Measurements from ENCODE around the gene LIN7A.

The LIN7A gene, protein sequence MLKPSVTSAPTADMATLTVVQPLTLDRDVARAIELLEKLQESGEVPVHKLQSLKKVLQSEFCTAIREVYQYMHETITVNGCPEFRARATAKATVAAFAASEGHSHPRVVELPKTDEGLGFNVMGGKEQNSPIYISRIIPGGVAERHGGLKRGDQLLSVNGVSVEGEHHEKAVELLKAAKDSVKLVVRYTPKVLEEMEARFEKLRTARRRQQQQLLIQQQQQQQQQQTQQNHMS

GRCh38 chr12:80937391-80938238, at the start of gene LIN7A:
TSS of gene LIN7A (minus strand) at chr12:80937934. CDS start at chr12:80937722, 212 bp downstream.
- peak; percentile 61 for FAIRE-seq
- no peak for DNase-seq (ENCODE audit: insufficient read length, low spot score)

GRCh38 chr12:80986224-80986623, 48.5 kb upstream of the LIN7A start:
- DNase-seq (ENCODE audit: insufficient read length, low spot score) (no peak), FAIRE-seq (no peak)

DNA sequence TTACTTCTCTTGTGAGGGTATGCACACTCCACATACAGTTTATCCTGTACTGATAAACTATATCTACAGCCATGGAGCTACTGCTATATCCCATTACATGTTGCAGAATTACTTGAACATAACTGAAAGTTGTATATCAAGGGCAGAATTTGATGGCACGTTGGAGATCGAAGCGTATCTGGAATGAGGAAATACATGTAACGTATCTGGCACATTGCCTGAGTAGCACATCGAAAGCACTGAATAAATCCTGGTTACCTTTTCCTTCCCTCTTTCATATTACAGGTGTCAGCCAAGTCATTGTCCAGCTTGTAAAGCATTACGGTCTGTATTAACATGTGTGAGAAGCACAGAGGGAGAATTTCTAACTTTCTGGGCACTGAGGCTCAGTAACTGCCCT, 42.1 kb upstream of the LIN7A start:
- no peak for DNase-seq (ENCODE audit: insufficient read length, low spot score)
- FAIRE-seq, result no peak

- no peak for DNase-seq (ENCODE audit: insufficient read length, low spot score)
- FAIRE-seq, result no peak
Observed at GRCh38 chr12:80979251-80979650, 41.5 kb upstream of the LIN7A start.

DNA sequence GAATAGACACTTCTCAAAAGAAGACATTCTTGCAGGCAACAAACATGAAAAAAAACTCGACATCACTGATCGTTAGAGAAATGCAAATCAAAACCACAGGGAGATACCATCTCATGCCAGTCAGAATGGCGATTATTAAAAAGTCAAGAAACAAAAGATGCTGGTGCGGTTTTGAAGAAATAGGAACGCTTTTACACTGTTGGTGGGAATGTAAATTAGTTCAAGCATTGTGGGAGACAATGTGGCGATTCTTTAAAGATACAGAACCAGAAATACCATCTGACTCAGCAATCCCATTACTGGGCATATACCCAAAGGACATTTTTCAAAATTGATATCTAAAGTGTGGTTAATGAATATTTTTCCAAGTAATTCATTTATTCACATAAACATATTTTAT, 39.6 kb upstream of the LIN7A start:
- FAIRE-seq (no peak), DNase-seq (ENCODE audit: insufficient read length, low spot score) (no peak)

GRCh38 chr12:80968326-80968725, 30.6 kb upstream of the LIN7A start:
- DNase-seq (ENCODE audit: insufficient read length, low spot score) (no peak), FAIRE-seq (no peak)

DNA sequence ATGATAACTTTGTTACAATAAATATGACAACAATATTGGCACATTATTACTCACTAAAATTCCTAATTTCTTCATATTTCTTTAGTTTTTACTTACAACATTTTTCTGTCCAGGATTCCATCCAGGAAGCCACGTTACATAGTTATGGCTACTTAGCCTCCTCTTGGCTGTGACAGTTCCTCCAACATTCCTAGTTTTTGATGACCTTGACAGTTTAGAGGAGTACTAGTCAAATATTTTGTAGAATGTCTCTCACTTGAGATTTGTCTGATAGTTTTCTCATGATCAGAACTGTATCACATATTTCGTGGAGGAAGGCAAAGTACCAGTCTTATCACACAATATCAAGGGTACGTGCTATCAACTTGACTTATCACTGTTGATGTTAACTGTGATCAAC, 29.8 kb upstream of the LIN7A start:
- no peak for FAIRE-seq
- no peak for DNase-seq (ENCODE audit: insufficient read length, low spot score)

DNA sequence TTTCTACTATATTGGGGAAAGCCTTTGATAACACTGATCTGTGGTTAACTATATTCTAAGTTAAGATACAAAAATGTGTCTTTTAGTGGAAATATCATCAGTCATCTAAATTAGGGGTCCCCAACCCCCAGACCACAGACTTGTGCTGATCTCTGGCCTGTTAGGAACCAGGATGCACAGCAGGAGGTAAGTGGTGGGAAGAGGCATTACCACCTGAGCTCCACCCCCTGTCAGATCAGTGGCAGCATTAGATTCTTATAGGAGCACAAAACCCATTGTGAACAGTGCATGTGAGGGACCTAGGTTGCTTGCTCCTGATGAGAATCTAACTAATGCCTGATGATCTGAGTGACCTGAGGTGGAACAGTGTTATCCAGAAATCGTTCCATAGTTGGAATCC, 28.3 kb upstream of the LIN7A start:
- DNase-seq (ENCODE audit: insufficient read length, low spot score), result no peak

GRCh38 chr12:80958162-80958561, 20.4 kb upstream of the LIN7A start:
- FAIRE-seq, result no peak
- no peak for DNase-seq (ENCODE audit: insufficient read length, low spot score)

More for the DNA sequence above, 28.3 kb upstream of the LIN7A start:
- no peak for FAIRE-seq

- FAIRE-seq, result no peak
- DNase-seq (ENCODE audit: insufficient read length, low spot score), result no peak
Observed at GRCh38 chr12:80954857-80955520, 17.3 kb upstream of the LIN7A start.

DNA sequence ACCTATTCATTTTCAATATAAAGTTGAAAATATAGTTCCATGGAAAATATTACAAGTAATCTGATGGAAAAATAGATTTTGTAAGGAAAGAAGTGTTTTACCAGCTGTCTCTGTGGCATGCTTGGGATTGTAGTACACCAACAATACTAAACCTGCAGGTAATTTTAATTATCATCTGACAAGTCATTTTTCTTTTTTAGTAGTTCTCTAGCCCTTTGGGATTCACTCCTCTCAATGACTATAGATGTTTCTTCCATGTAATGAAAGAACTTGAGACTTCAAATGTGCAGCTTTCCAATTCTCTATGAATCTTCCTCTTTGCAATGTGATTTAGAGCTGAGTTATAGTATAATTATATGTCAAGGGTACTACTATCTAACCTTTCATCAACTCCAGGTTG, 14.7 kb upstream of the LIN7A start:
- FAIRE-seq, result no peak
- no peak for DNase-seq (ENCODE audit: insufficient read length, low spot score)

GRCh38 chr12:80946591-80946990, 8.9 kb upstream of the LIN7A start:
- FAIRE-seq (no peak), DNase-seq (ENCODE audit: insufficient read length, low spot score) (no peak)

DNA sequence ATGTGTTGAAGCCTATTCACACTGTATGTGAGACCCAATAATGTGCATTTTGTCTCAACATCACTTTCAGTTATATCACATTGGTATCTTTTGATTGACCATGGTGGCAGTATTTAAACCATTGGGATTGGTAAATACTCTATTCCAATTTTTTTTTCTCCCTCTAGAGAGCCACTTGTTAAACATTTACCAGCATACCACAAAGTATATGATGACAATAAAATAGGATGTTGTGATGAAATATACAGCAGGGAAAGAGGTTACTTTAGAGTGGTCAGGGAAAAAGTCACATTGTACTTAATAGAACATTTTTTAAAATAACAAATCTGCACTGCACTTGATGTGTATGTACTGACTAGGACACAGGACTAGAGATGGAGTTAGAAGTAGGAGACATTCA, 5.6 kb upstream of the LIN7A start:
- no peak for FAIRE-seq

GRCh38 chr12:80941916-80942315, 4.2 kb upstream of the LIN7A start:
- DNase-seq (ENCODE audit: insufficient read length, low spot score) (no peak), FAIRE-seq (no peak)

More for the DNA sequence above, 5.6 kb upstream of the LIN7A start:
- no peak for DNase-seq (ENCODE audit: insufficient read length, low spot score)

GRCh38 chr12:80939231-80939950, 1.7 kb upstream of the LIN7A start:
- DNase-seq (ENCODE audit: insufficient read length, low spot score) (no peak), FAIRE-seq (no peak)

- peak; percentile 56 for FAIRE-seq
- no peak for DNase-seq (ENCODE audit: insufficient read length, low spot score)
Observed at GRCh38 chr12:80938397-80938796, 663 bp upstream of the LIN7A start.

DNA sequence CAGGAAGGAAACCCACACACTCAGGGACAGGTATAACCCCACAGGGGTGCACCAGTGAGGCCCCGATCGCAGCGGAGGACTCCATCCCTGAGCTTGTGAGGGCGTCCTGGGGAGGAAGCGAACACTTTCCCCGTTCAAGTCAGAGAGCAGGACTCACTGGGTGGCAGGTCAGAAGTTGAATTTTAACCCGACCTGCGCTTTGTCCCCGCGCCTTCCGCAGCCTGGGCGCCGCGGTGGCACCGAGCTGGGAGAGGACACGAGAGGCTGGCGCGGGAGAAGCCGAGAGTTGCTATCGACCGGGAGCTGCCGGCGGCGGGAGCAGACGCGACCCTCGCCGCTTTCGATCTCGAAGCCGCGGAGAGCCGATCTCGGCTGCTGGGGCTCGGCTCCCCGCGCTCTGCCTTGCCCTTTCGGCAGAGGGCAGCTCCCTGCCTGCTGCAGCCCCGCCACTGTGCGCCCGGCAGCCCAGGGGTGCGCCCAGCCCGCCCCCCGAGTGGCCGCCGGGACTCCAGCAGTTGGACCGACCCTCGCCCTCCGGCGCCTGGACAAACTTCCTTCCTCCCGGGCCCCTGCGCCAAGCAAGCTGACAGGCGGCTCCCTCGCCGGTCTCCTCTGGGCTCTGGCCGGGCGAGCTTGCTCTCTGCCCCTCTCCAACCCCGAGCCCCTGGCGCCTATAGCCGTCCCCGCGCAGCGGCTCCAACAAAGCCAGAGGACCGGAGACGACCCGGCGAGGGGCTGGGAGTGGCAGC, 918 bp downstream of the LIN7A start:
- FAIRE-seq (no peak), DNase-seq (ENCODE audit: insufficient read length, low spot score) (no peak)

DNA sequence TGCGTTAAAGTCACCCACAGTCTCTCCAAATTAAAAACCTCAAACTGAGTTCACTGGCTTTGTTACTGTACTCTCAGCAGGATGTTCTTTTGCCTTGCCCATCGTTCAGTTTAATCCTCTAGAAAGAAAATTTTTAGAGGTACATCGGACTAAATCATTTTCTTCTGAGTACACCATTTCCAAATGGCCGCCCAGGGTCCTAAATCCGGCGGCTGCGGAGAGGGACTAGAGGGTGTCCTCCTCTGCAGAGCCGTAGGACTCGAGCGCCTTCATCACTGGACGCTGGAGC, 1.4 kb downstream of the LIN7A start:
- DNase-seq (ENCODE audit: insufficient read length, low spot score) (no peak), FAIRE-seq (peak; percentile 51)

GRCh38 chr12:80935111-80935510, 2.6 kb downstream of the LIN7A start:
- no peak for FAIRE-seq
- no peak for DNase-seq (ENCODE audit: insufficient read length, low spot score)

GRCh38 chr12:80925983-80926382, 11.8 kb downstream of the LIN7A start:
- no peak for DNase-seq (ENCODE audit: insufficient read length, low spot score)
- FAIRE-seq, result no peak

GRCh38 chr12:80925237-80925636, 12.5 kb downstream of the LIN7A start:
- DNase-seq (ENCODE audit: insufficient read length, low spot score) (no peak), FAIRE-seq (no peak)

All from GM19239 (cell line).